ENCODE data around the gene AFP.

Gene AFP

GRCh38 chr4:73404042-73404441 lies 32.0 kb upstream of the AFP start, which contains the start of gene ALB:
ALB (plus strand) TSS chr4:73404287; CDS start chr4:73404328, 41 bp downstream.
- Histone ChIP-seq H3K4me1 (ENCODE audit: low read depth, poor library complexity, severe bottlenecking) (no peaks in the 10 kb centered on the region), H3K4me3 (IDR thresholded peaks at IDR 0.05; ENCODE audit: insufficient read depth, low read depth, low read length) (no peak within 1 kb of the TSS), H3K9ac (no peak within 1 kb of the TSS), H4K20me1 (ENCODE audit: insufficient read depth) (no peaks in the 10 kb centered on the region), H3K27ac (no peak within 1 kb of the TSS), H3K4me2 (no peak within 1 kb of the TSS), H3K36me3 (ENCODE audit: insufficient read depth) (no peaks in the 10 kb centered on the region), H3K27me3 (ENCODE audit: insufficient read depth, low read depth) (no peaks in the 10 kb centered on the region), H2AFZ (ENCODE audit: low read depth) (no peak within 1 kb of the TSS), H3K79me2 (ENCODE audit: insufficient read depth, low read depth) (no peaks in the 10 kb centered on the region)
- no peak for TF ChIP-seq CTCF (conservative IDR thresholded peaks at IDR 0.05; ENCODE audit: low read depth, low read length)

GRCh38 chr4:73404457-73404856 lies 31.6 kb upstream of the AFP start:
- H4K20me1 ChIP-seq (ENCODE audit: insufficient read depth), result no peaks in the 10 kb centered on the region
- no peak overlapping the region for H3K4me2 ChIP-seq
- H2AFZ ChIP-seq (ENCODE audit: low read depth), result no peak overlapping the region
- no peaks in the 10 kb centered on the region for H3K27me3 ChIP-seq (ENCODE audit: insufficient read depth, low read depth)
- no peaks in the 10 kb centered on the region for H3K4me1 ChIP-seq (ENCODE audit: low read depth, poor library complexity, severe bottlenecking)
- H3K79me2 ChIP-seq (ENCODE audit: insufficient read depth, low read depth), result no peaks in the 10 kb centered on the region
- no peaks in the 10 kb centered on the region for H3K36me3 ChIP-seq (ENCODE audit: insufficient read depth)
- H3K9ac ChIP-seq, result no peak overlapping the region
- H3K27ac ChIP-seq, result no peak overlapping the region
- H3K4me3 ChIP-seq (IDR thresholded peaks at IDR 0.05; ENCODE audit: insufficient read depth, low read depth, low read length), result no peak overlapping the region
- no peak for TF ChIP-seq CTCF (conservative IDR thresholded peaks at IDR 0.05; ENCODE audit: low read depth, low read length)

GRCh38 chr4:73405138-73405537 lies 30.9 kb upstream of the AFP start:
- TF ChIP-seq CTCF (conservative IDR thresholded peaks at IDR 0.05; ENCODE audit: low read depth, low read length), result no peak
- Histone ChIP-seq H3K79me2 (ENCODE audit: insufficient read depth, low read depth) (no peaks in the 10 kb centered on the region), H3K27ac (no peak overlapping the region), H3K4me2 (no peak overlapping the region), H2AFZ (ENCODE audit: low read depth) (no peak overlapping the region), H3K9ac (no peak overlapping the region), H3K4me3 (IDR thresholded peaks at IDR 0.05; ENCODE audit: insufficient read depth, low read depth, low read length) (no peak overlapping the region), H3K4me1 (ENCODE audit: low read depth, poor library complexity, severe bottlenecking) (no peaks in the 10 kb centered on the region), H3K27me3 (ENCODE audit: insufficient read depth, low read depth) (no peaks in the 10 kb centered on the region), H3K36me3 (ENCODE audit: insufficient read depth) (no peaks in the 10 kb centered on the region), H4K20me1 (ENCODE audit: insufficient read depth) (no peaks in the 10 kb centered on the region)

GRCh38 chr4:73406548-73406875 lies 29.5 kb upstream of the AFP start:
- no peaks in the 10 kb centered on the region for H3K27me3 ChIP-seq (ENCODE audit: insufficient read depth, low read depth)
- H3K4me1 ChIP-seq (ENCODE audit: low read depth, poor library complexity, severe bottlenecking), result no peaks in the 10 kb centered on the region
- no peak for TF ChIP-seq CTCF (conservative IDR thresholded peaks at IDR 0.05; ENCODE audit: low read depth, low read length)
- H3K4me2 ChIP-seq, result no peak overlapping the region
- no peak overlapping the region for H3K4me3 ChIP-seq (IDR thresholded peaks at IDR 0.05; ENCODE audit: insufficient read depth, low read depth, low read length)
- no peak overlapping the region for H3K27ac ChIP-seq
- H2AFZ ChIP-seq (ENCODE audit: low read depth), result no peak overlapping the region
- no peaks in the 10 kb centered on the region for H3K36me3 ChIP-seq (ENCODE audit: insufficient read depth)
- H3K9ac ChIP-seq, result no peak overlapping the region
- H4K20me1 ChIP-seq (ENCODE audit: insufficient read depth), result no peaks in the 10 kb centered on the region
- no peaks in the 10 kb centered on the region for H3K79me2 ChIP-seq (ENCODE audit: insufficient read depth, low read depth)
